Right lobe of liver (tissue), 4 donors: ENCODE data around the gene GPC5.

ENCODE experiments used
- CTCF ChIP-seq, 4 donors: fragments of 200-600 bp in 3 of 4; fragments of 450-650 bp in 1 of 4; IDR thresholded peaks; one replicate each; pipeline versions ENCODE4 v1.5.1 to v1.8.0; 2016 to 2022; ENCODE audit warnings: antibody characterized with exemption in 4 of 4, mild to moderate bottlenecking in 2 of 4
- POLR2A ChIP-seq: fragments of 450-650 bp; IDR thresholded peaks from one replicate; pipeline ENCODE4 v1.6.1; 2017; ENCODE audit warnings: antibody characterized with exemption, mild to moderate bottlenecking
- donor health status: DM: no; HTN: no; CAD: no.
- donor health status: DM: no; HTN: no; CAD: no.
- donor health status: DM: no; HTN: yes; CAD: no.

GRCh38 chr13:92602560-92602959 lies 1204.1 kb downstream of the GPC5 start:
- TF ChIP-seq POLR2A: no peak
- no peak for TF ChIP-seq CTCF (IDR thresholded peaks at IDR 0.05)
